Keratinocyte (primary cell): ENCODE measurements around the gene UBE2O. TPM values are rescaled to one million over a fixed set of nuclear protein-coding genes. Genes with fewer than 3 reads are reported as not detected.

Source experiments
- DNase-seq: peaks from one replicate; pipeline ENCODE4 v3.0.0-alpha.2; 2011; ENCODE audit warnings: low read depth, missing footprints, low spot score
- FAIRE-seq: peaks from 2 replicates; lab custom pipeline; 2011; peaks lifted over from hg19 to GRCh38; lab: Jason Lieb, UNC
- H2AFZ ChIP-seq: 2 replicates; pipeline ENCODE4 v1.6.0; 2012; ENCODE audit warnings: low read length, control low read depth, inconsistent platforms; ENCODE audit not compliant: control insufficient read depth
- H3K27ac ChIP-seq: 2 replicates; pipeline ENCODE4 v1.5.1; 2011; ENCODE audit warnings: low read length; ENCODE audit not compliant: control insufficient read depth, insufficient read depth
- H3K27me3 ChIP-seq: 3 replicates; pipeline ENCODE4 v1.6.0; 2011; ENCODE audit warnings: low read length; ENCODE audit not compliant: control insufficient read depth, insufficient read depth; ENCODE audit errors: extremely low read depth
- H3K36me3 ChIP-seq, 2 experiments: 2 replicates in 1 of 2; 3 replicates in 1 of 2; pipeline ENCODE4 v1.5.1; 2011; ENCODE audit warnings: low read length in 2 of 2, mild to moderate bottlenecking in 1 of 2; ENCODE audit not compliant: control insufficient read depth in 2 of 2, insufficient read depth in 2 of 2; ENCODE audit errors: extremely low read depth in 1 of 2
- H3K4me1 ChIP-seq: 3 replicates; pipeline ENCODE4 v1.5.1; 2011; ENCODE audit warnings: low read length; ENCODE audit not compliant: control insufficient read depth, insufficient read depth; ENCODE audit errors: extremely low read depth
- H3K4me2 ChIP-seq: 3 replicates; pipeline ENCODE4 v1.6.0; 2011; ENCODE audit warnings: low read depth, low read length; ENCODE audit not compliant: control insufficient read depth, insufficient read depth; ENCODE audit errors: extremely low read depth
- H3K4me3 ChIP-seq, 3 experiments: fragments of 200-600 bp in 1 of 3; sonication (generic) in 1 of 3; 2 replicates in 2 of 3; 3 replicates in 1 of 3; pipeline ENCODE4 v1.5.1; 2011 to 2016; ENCODE audit warnings: low read length in 3 of 3, mild to moderate bottlenecking in 3 of 3, control low read depth in 2 of 3, inconsistent platforms in 1 of 3, low read depth in 1 of 3, mixed read lengths in 1 of 3, mixed run types in 1 of 3, moderate library complexity in 1 of 3; ENCODE audit not compliant: control insufficient read depth in 2 of 3, insufficient read depth in 2 of 3; ENCODE audit errors: extremely low read depth in 1 of 3
- H3K79me2 ChIP-seq: 2 replicates; pipeline ENCODE4 v1.6.0; 2012; ENCODE audit warnings: low read length; ENCODE audit not compliant: control insufficient read depth, insufficient read depth
- H3K9ac ChIP-seq: 3 replicates; pipeline ENCODE4 v1.6.0; 2011; ENCODE audit warnings: low read length; ENCODE audit not compliant: control insufficient read depth, insufficient read depth; ENCODE audit errors: extremely low read depth
- H3K9me1 ChIP-seq: 3 replicates; pipeline ENCODE4 v1.6.0; 2011; ENCODE audit warnings: low read length; ENCODE audit not compliant: control insufficient read depth, insufficient read depth; ENCODE audit errors: extremely low read depth
- H3K9me3 ChIP-seq: 2 replicates; pipeline ENCODE4 v1.5.1; 2012; ENCODE audit warnings: low read depth, low read length; ENCODE audit not compliant: control insufficient read depth
- H4K20me1 ChIP-seq: 3 replicates; pipeline ENCODE4 v1.6.0; 2011; ENCODE audit warnings: low read length; ENCODE audit not compliant: control insufficient read depth, insufficient read depth; ENCODE audit errors: extremely low read depth
- CTCF ChIP-seq, 3 experiments: IDR thresholded peaks in 1 of 3; conservative IDR thresholded peaks in 1 of 3; optimal IDR thresholded peaks in 1 of 3; 2 replicates in 2 of 3; 3 replicates in 1 of 3; pipeline versions ENCODE3 to v1.5.1; 2011; ENCODE audit warnings: low read length in 3 of 3, mild to moderate bottlenecking in 3 of 3, moderate library complexity in 2 of 3, control low read depth in 1 of 3, inconsistent platforms in 1 of 3; ENCODE audit not compliant: insufficient read depth in 2 of 3; ENCODE audit errors: extremely low read depth in 1 of 3
- EZH2 ChIP-seq: IDR thresholded peaks from one replicate; pipeline ENCODE4 v1.6.1; 2012; ENCODE audit warnings: inconsistent platforms, mild to moderate bottlenecking, low read length, moderate library complexity
- dilution Hi-C: fragments of 300-500 bp; cut with MboI; formaldehyde crosslinking; loops from one replicate; pipeline ENCODE4 v1.7.0; 2020; ENCODE audit warnings: low sequenced_read_pairs; ENCODE audit not compliant: extremely low pct_ligation_motif_present
- polyA plus RNA-seq, 5 experiments: library from polyadenylated mRNA; depleted of rRNA in 3 of 5; stranded (reverse) in 3 of 5; stranded (forward) in 1 of 5; unstranded in 1 of 5; fragments of >200 nt; gene quantifications; 1 replicate in 1 of 5; 2 replicates in 3 of 5; 3 replicates in 1 of 5; pipeline versions ENCODE4 v1.2.1 to v1.2.3, GENCODE V29; 2011 to 2012; ENCODE audit warnings: missing spikeins in 2 of 5, low read depth in 1 of 5, low replicate concordance in 1 of 5

Gene UBE2O
- polyA plus RNA-seq, 1 donor (not counting 4 experiments of a cell fraction or from before 2014, with no cell fraction given): 10.9 TPM

GRCh38 chr17:76378548-76379274, 74.2 kb downstream of the UBE2O start:
- dilution Hi-C loops: no loop called here
- Histone ChIP-seq H3K27ac (no peak overlapping the region), H3K79me2 (no peaks in the 10 kb centered on the region), H3K4me1 (peaks cover 9% of the 10 kb centered on the region), H2AFZ (no peak overlapping the region), H3K9me1 (no peaks in the 10 kb centered on the region), H3K9me3 (no peaks in the 10 kb centered on the region), H3K4me2 (no peak overlapping the region), H4K20me1 (no peaks in the 10 kb centered on the region), H3K4me3 (no peak overlapping the region), H3K36me3 (no peaks in the 10 kb centered on the region), H3K27me3 (no peaks in the 10 kb centered on the region), H3K9ac (no peak overlapping the region)
- DNase-seq (no peak), FAIRE-seq (no peak)
- no peak for TF ChIP-seq EZH2
- TF ChIP-seq CTCF (optimal IDR thresholded peaks at IDR 0.05 in 1 of 3, IDR thresholded peaks at IDR 0.05 in 1 of 3, conservative IDR thresholded peaks at IDR 0.05 in 1 of 3; ENCODE audit: extremely low read depth in 1 of 3, insufficient read depth in 2 of 3, low read length in 3 of 3): no peak

GRCh38 chr17:76376318-76377133, 76.4 kb downstream of the UBE2O start:
- no peak overlapping the region for H3K9ac ChIP-seq
- FAIRE-seq: no peak
- no peak for DNase-seq
- no peaks in the 10 kb centered on the region for H3K36me3 ChIP-seq
- dilution Hi-C loops: no loop called here
- no peaks in the 10 kb centered on the region for H3K9me3 ChIP-seq
- H3K4me2 ChIP-seq: no peak overlapping the region
- no peak overlapping the region for H3K27ac ChIP-seq
- H3K79me2 ChIP-seq: no peaks in the 10 kb centered on the region
- H3K4me1 ChIP-seq: peaks cover 22% of the 10 kb centered on the region
- no peak overlapping the region for H3K4me3 ChIP-seq
- H2AFZ ChIP-seq: no peak overlapping the region
- no peak for TF ChIP-seq CTCF (optimal IDR thresholded peaks at IDR 0.05 in 1 of 3, IDR thresholded peaks at IDR 0.05 in 1 of 3, conservative IDR thresholded peaks at IDR 0.05 in 1 of 3; ENCODE audit: extremely low read depth in 1 of 3, insufficient read depth in 2 of 3, low read length in 3 of 3)
- no peaks in the 10 kb centered on the region for H3K9me1 ChIP-seq
- H4K20me1 ChIP-seq: no peaks in the 10 kb centered on the region
- H3K27me3 ChIP-seq: no peaks in the 10 kb centered on the region
